Sigmoid colon (tissue), 4 donors: ENCODE data around the gene ZNF175.

Source experiments
- CTCF ChIP-seq, 4 experiments: fragments of 450-650 bp in 3 of 4; fragments of 200-600 bp in 1 of 4; IDR thresholded peaks; one replicate each; pipeline ENCODE4 v1.5.1; 2016 to 2019; ENCODE audit warnings: antibody characterized with exemption in 4 of 4, mild to moderate bottlenecking in 3 of 4, moderate library complexity in 2 of 4
- EP300 ChIP-seq, 4 donors: sonication (generic); formaldehyde crosslinking; IDR thresholded peaks; one replicate each; pipeline ENCODE4 v1.6.1; 2017; ENCODE audit warnings: antibody characterized with exemption in 4 of 4
- POLR2A ChIP-seq, 2 donors: fragments of 450-650 bp; IDR thresholded peaks; one replicate each; pipeline ENCODE4 v1.6.1; 2016; ENCODE audit warnings: antibody characterized with exemption in 2 of 2, mild to moderate bottlenecking in 2 of 2, moderate library complexity in 2 of 2

- peak in 1 of 4 experiments; percentile 27 for TF ChIP-seq CTCF (IDR thresholded peaks at IDR 0.05)
- TF ChIP-seq POLR2A (IDR thresholded peaks at IDR 0.05): no peak
- TF ChIP-seq EP300 (IDR thresholded peaks at IDR 0.05): no peak
Observed at GRCh38 chr19:51637362-51637978, 66.4 kb downstream of the ZNF175 start.
